ENCODE data around the gene ABCA1. TPM values are rescaled to one million over a fixed set of nuclear protein-coding genes. Genes with fewer than 3 reads are reported as not detected.

ABCA1 gene
- total and polyA plus RNA-seq, 2 of the 13 experiments (the other 11 are each of a cell fraction or from before 2014, with no cell fraction given): 26.8 to 63.8 TPM

GRCh38 chr9:104853683-104854082 is 74.3 kb downstream of the ABCA1 start (continued):
- no peak for TF ChIP-seq MNT (IDR thresholded peaks at IDR 0.05)
- TF ChIP-seq IRX3 (CRISPR knock-in tag; IDR thresholded peaks at IDR 0.05; ENCODE audit: borderline replicate concordance, low read depth): no peak
- no peak for TF ChIP-seq ZNF205 (CRISPR knock-in tag; IDR thresholded peaks at IDR 0.05)
- TF ChIP-seq ERF (CRISPR knock-in tag; IDR thresholded peaks at IDR 0.05): no peak
- no peak for TF ChIP-seq ETV5 (CRISPR knock-in tag; IDR thresholded peaks at IDR 0.05; ENCODE audit: borderline replicate concordance)

- Histone ChIP-seq H4K20me1 (ENCODE audit: insufficient read depth, low read length) (peaks cover 15% of the 10 kb centered on the region), H3K27ac (ENCODE audit: extremely low read length, insufficient read depth, low read length) (no peak overlapping the region), H3K9ac (ENCODE audit: insufficient read depth, low read depth, low read length) (no peak overlapping the region), H3K4me1 (ENCODE audit: insufficient read depth, low read length) (peaks cover 58% of the 10 kb centered on the region), H3K4me2 (ENCODE audit: low read depth, low read length) (no peak overlapping the region), H3K79me2 (ENCODE audit: insufficient read depth, low read length) (peaks cover 65% of the 10 kb centered on the region), H2AFZ (ENCODE audit: low read length) (no peak overlapping the region), H3K36me3 (replicated peaks in 1 of 2; ENCODE audit: control insufficient read depth in 1 of 2, insufficient read depth in 2 of 2, low read length in 2 of 2) (peaks cover 22 to 85% of the 10 kb centered on the region in 2 experiments), H3K27me3 (ENCODE audit: control insufficient read depth in 1 of 2, insufficient read depth in 2 of 2, low read length in 2 of 2) (no peaks in the 10 kb centered on the region), H3K9me3 (ENCODE audit: low read length) (no peaks in the 10 kb centered on the region), H3K4me3 (replicated peaks in 1 of 3; ENCODE audit: insufficient read depth in 1 of 3, low read depth in 2 of 3, low read length in 3 of 3) (no peak overlapping the region)
- in situ Hi-C loops (cut with HindIII; ENCODE audit: extremely low pct_ligation_motif_present, low pct_unique_long_range_greater_than_20kb): no loop called here
- POLR2A ChIA-PET: no interaction called here
- DNase-seq (ENCODE audit: low spot score): no peak
- no peak for TF ChIP-seq SETDB1 (CRISPR knock-in tag; IDR thresholded peaks at IDR 0.05; ENCODE audit: borderline replicate concordance)
- TF ChIP-seq REPIN1 (CRISPR knock-in tag; IDR thresholded peaks at IDR 0.05; ENCODE audit: borderline replicate concordance, low read depth): no peak
- TF ChIP-seq PITX1 (CRISPR knock-in tag; IDR thresholded peaks at IDR 0.05): no peak
- TF ChIP-seq ZNF121 (CRISPR knock-in tag; IDR thresholded peaks at IDR 0.05): no peak
- TF ChIP-seq ZNF75D (CRISPR knock-in tag; IDR thresholded peaks at IDR 0.05; ENCODE audit: borderline replicate concordance): no peak
- no peak for TF ChIP-seq PATZ1 (CRISPR knock-in tag; IDR thresholded peaks at IDR 0.05)
- no peak for TF ChIP-seq THAP11 (CRISPR knock-in tag; IDR thresholded peaks at IDR 0.05)
- TF ChIP-seq ZNF773 (CRISPR knock-in tag; IDR thresholded peaks at IDR 0.05; ENCODE audit: borderline replicate concordance): no peak
- TF ChIP-seq RNF219 (CRISPR knock-in tag; IDR thresholded peaks at IDR 0.05): no peak
- no peak for TF ChIP-seq RARG (CRISPR knock-in tag; IDR thresholded peaks at IDR 0.05; ENCODE audit: low read depth)
- TF ChIP-seq ZNF251 (CRISPR knock-in tag; IDR thresholded peaks at IDR 0.05): no peak
- TF ChIP-seq ZNF160 (CRISPR knock-in tag; IDR thresholded peaks at IDR 0.05): no peak
- TF ChIP-seq TCF7L2 (IDR thresholded peaks at IDR 0.05; ENCODE audit: low read depth, low read length): no peak
- TF ChIP-seq FOSL2 (CRISPR knock-in tag; IDR thresholded peaks at IDR 0.05): no peak
- no peak for ATAC-seq
- CTCF ChIA-PET (ENCODE audit: low intra/inter-chr PET ratio, low total read pairs): no interaction called here
- no TSS peak for BruUV-seq (replicated peaks)
- intact Hi-C loops (cut with micrococcal nuclease; ENCODE audit: unreplicated experiment): no loop called here
- no peak for FAIRE-seq
- 94% methylated on average over 2 of the region's 4 CpGs for WGBS (ENCODE audit: low lambda C conversion rate)
Observed at GRCh38 chr9:104853159-104853558, 74.8 kb downstream of the ABCA1 start.
